ENCODE results near the gene LIPT1.
A peak's percentile ranks its signal among the peaks of the same experiment; 100 is the strongest.

Gene LIPT1

GRCh38 chr2:99150706-99151105 is 4.1 kb upstream of the LIPT1 start:
- Histone ChIP-seq H3K27ac (ENCODE audit: low read length) (no peak overlapping the region), H3K4me1 (ENCODE audit: control insufficient read depth, low read depth, low read length) (peaks cover 6% of the 10 kb centered on the region), H3K36me3 (ENCODE audit: control insufficient read depth, low read depth, low read length) (no peaks in the 10 kb centered on the region), H3K4me3 (ENCODE audit: low read length) (no peak overlapping the region), H3K9me3 (ENCODE audit: control insufficient read depth, low read depth, low read length) (no peaks in the 10 kb centered on the region), H3K9ac (ENCODE audit: low read length) (no peak overlapping the region), H3K27me3 (ENCODE audit: control insufficient read depth, insufficient read depth, low read length) (no peaks in the 10 kb centered on the region)

- H3K4me3 ChIP-seq (ENCODE audit: low read length): no peak overlapping the region
- no peaks in the 10 kb centered on the region for H3K9me3 ChIP-seq (ENCODE audit: control insufficient read depth, low read depth, low read length)
- H3K4me1 ChIP-seq (ENCODE audit: control insufficient read depth, low read depth, low read length): peaks cover 9% of the 10 kb centered on the region
- no peak overlapping the region for H3K9ac ChIP-seq (ENCODE audit: low read length)
- H3K27ac ChIP-seq (ENCODE audit: low read length): no peak overlapping the region
- no peaks in the 10 kb centered on the region for H3K36me3 ChIP-seq (ENCODE audit: control insufficient read depth, low read depth, low read length)
- H3K27me3 ChIP-seq (ENCODE audit: control insufficient read depth, insufficient read depth, low read length): no peaks in the 10 kb centered on the region
Measured at GRCh38 chr2:99152199-99152895, 2.4 kb upstream of the LIPT1 start.

GRCh38 chr2:99153921-99154604 is 704 bp upstream of the LIPT1 start:
- Histone ChIP-seq H3K9ac (ENCODE audit: low read length) (peak overlapping the region; percentile 78), H3K27me3 (ENCODE audit: control insufficient read depth, insufficient read depth, low read length) (no peaks in the 10 kb centered on the region), H3K4me3 (ENCODE audit: low read length) (peak overlapping the region; percentile 83), H3K4me1 (ENCODE audit: control insufficient read depth, low read depth, low read length) (peaks cover 9% of the 10 kb centered on the region), H3K9me3 (ENCODE audit: control insufficient read depth, low read depth, low read length) (no peaks in the 10 kb centered on the region), H3K36me3 (ENCODE audit: control insufficient read depth, low read depth, low read length) (no peaks in the 10 kb centered on the region), H3K27ac (ENCODE audit: low read length) (peak overlapping the region; percentile 37)

- Histone ChIP-seq H3K27ac (ENCODE audit: low read length) (no peak overlapping the region), H3K9ac (ENCODE audit: low read length) (no peak overlapping the region), H3K4me3 (ENCODE audit: low read length) (no peak overlapping the region), H3K4me1 (ENCODE audit: control insufficient read depth, low read depth, low read length) (peaks cover 9% of the 10 kb centered on the region), H3K27me3 (ENCODE audit: control insufficient read depth, insufficient read depth, low read length) (no peaks in the 10 kb centered on the region), H3K36me3 (ENCODE audit: control insufficient read depth, low read depth, low read length) (no peaks in the 10 kb centered on the region), H3K9me3 (ENCODE audit: control insufficient read depth, low read depth, low read length) (no peaks in the 10 kb centered on the region)
Measured at GRCh38 chr2:99156891-99157290, 2.1 kb downstream of the LIPT1 start.

- H3K4me3 ChIP-seq (ENCODE audit: low read length): no peak overlapping the region
- H3K4me1 ChIP-seq (ENCODE audit: control insufficient read depth, low read depth, low read length): peaks cover 9% of the 10 kb centered on the region
- no peak overlapping the region for H3K27ac ChIP-seq (ENCODE audit: low read length)
- no peaks in the 10 kb centered on the region for H3K9me3 ChIP-seq (ENCODE audit: control insufficient read depth, low read depth, low read length)
- no peaks in the 10 kb centered on the region for H3K36me3 ChIP-seq (ENCODE audit: control insufficient read depth, low read depth, low read length)
- H3K9ac ChIP-seq (ENCODE audit: low read length): no peak overlapping the region
- H3K27me3 ChIP-seq (ENCODE audit: control insufficient read depth, insufficient read depth, low read length): no peaks in the 10 kb centered on the region
Measured at GRCh38 chr2:99158599-99158998, 3.8 kb downstream of the LIPT1 start.

GRCh38 chr2:99159594-99159993 is 4.8 kb downstream of the LIPT1 start:
- Histone ChIP-seq H3K27ac (ENCODE audit: low read length) (no peak overlapping the region), H3K4me1 (ENCODE audit: control insufficient read depth, low read depth, low read length) (peaks cover 5% of the 10 kb centered on the region), H3K4me3 (ENCODE audit: low read length) (no peak overlapping the region), H3K9ac (ENCODE audit: low read length) (no peak overlapping the region), H3K9me3 (ENCODE audit: control insufficient read depth, low read depth, low read length) (no peaks in the 10 kb centered on the region), H3K27me3 (ENCODE audit: control insufficient read depth, insufficient read depth, low read length) (no peaks in the 10 kb centered on the region), H3K36me3 (ENCODE audit: control insufficient read depth, low read depth, low read length) (no peaks in the 10 kb centered on the region)

GRCh38 chr2:99166218-99166617 is 11.5 kb downstream of the LIPT1 start:
- H3K4me3 ChIP-seq (ENCODE audit: low read length): no peak overlapping the region

GRCh38 chr2:99169534-99169933 is 14.8 kb downstream of the LIPT1 start:
- Histone ChIP-seq H3K27ac (ENCODE audit: low read length) (no peak overlapping the region), H3K9me3 (ENCODE audit: control insufficient read depth, low read depth, low read length) (no peaks in the 10 kb centered on the region), H3K9ac (ENCODE audit: low read length) (no peak overlapping the region), H3K4me3 (ENCODE audit: low read length) (no peak overlapping the region), H3K36me3 (ENCODE audit: control insufficient read depth, low read depth, low read length) (peaks cover 31% of the 10 kb centered on the region), H3K27me3 (ENCODE audit: control insufficient read depth, insufficient read depth, low read length) (no peaks in the 10 kb centered on the region), H3K4me1 (ENCODE audit: control insufficient read depth, low read depth, low read length) (no peaks in the 10 kb centered on the region)

More at GRCh38 chr2:99166218-99166617, 11.5 kb downstream of the LIPT1 start:
- no peak overlapping the region for H3K27ac ChIP-seq (ENCODE audit: low read length)
- H3K27me3 ChIP-seq (ENCODE audit: control insufficient read depth, insufficient read depth, low read length): no peaks in the 10 kb centered on the region
- H3K9ac ChIP-seq (ENCODE audit: low read length): no peak overlapping the region
- H3K4me1 ChIP-seq (ENCODE audit: control insufficient read depth, low read depth, low read length): no peaks in the 10 kb centered on the region
- peaks cover 29% of the 10 kb centered on the region for H3K36me3 ChIP-seq (ENCODE audit: control insufficient read depth, low read depth, low read length)
- H3K9me3 ChIP-seq (ENCODE audit: control insufficient read depth, low read depth, low read length): no peaks in the 10 kb centered on the region

GRCh38 chr2:99171377-99172140 is 16.8 kb downstream of the LIPT1 start:
- Histone ChIP-seq H3K4me3 (ENCODE audit: low read length) (no peak overlapping the region), H3K9me3 (ENCODE audit: control insufficient read depth, low read depth, low read length) (no peaks in the 10 kb centered on the region), H3K9ac (ENCODE audit: low read length) (no peak overlapping the region), H3K4me1 (ENCODE audit: control insufficient read depth, low read depth, low read length) (no peaks in the 10 kb centered on the region), H3K36me3 (ENCODE audit: control insufficient read depth, low read depth, low read length) (peaks cover 31% of the 10 kb centered on the region), H3K27ac (ENCODE audit: low read length) (no peak overlapping the region), H3K27me3 (ENCODE audit: control insufficient read depth, insufficient read depth, low read length) (no peaks in the 10 kb centered on the region)

GRCh38 chr2:99180755-99181623 is 26.2 kb downstream of the LIPT1 start, which contains the start of the genes MITD1 and MRPL30:
Gene MITD1, minus strand, starts transcription at chr2:99181058. Its CDS starts 77 bp downstream, at chr2:99180981.
Gene MRPL30, plus strand, starts transcription at chr2:99181184. Its CDS starts 5,020 bp downstream, at chr2:99186204.
- peak within 1 kb of the TSS; percentile 94 for H3K9ac ChIP-seq (ENCODE audit: low read length)
- H3K27ac ChIP-seq (ENCODE audit: low read length): peak within 1 kb of the TSS; percentile 75
- peaks cover 4% of the 10 kb centered on the region for H3K4me1 ChIP-seq (ENCODE audit: control insufficient read depth, low read depth, low read length)
- H3K27me3 ChIP-seq (ENCODE audit: control insufficient read depth, insufficient read depth, low read length): no peaks in the 10 kb centered on the region
- peak within 1 kb of the TSS; percentile 89 for H3K4me3 ChIP-seq (ENCODE audit: low read length)
- no peaks in the 10 kb centered on the region for H3K9me3 ChIP-seq (ENCODE audit: control insufficient read depth, low read depth, low read length)
- H3K36me3 ChIP-seq (ENCODE audit: control insufficient read depth, low read depth, low read length): no peaks in the 10 kb centered on the region

GRCh38 chr2:99181624-99182000 is 26.8 kb downstream of the LIPT1 start:
- Histone ChIP-seq H3K4me1 (ENCODE audit: control insufficient read depth, low read depth, low read length) (peaks cover 4% of the 10 kb centered on the region), H3K27ac (ENCODE audit: low read length) (peak overlapping the region; percentile 75), H3K27me3 (ENCODE audit: control insufficient read depth, insufficient read depth, low read length) (no peaks in the 10 kb centered on the region), H3K4me3 (ENCODE audit: low read length) (peak overlapping the region; percentile 89), H3K9ac (ENCODE audit: low read length) (peak overlapping the region; percentile 94), H3K9me3 (ENCODE audit: control insufficient read depth, low read depth, low read length) (no peaks in the 10 kb centered on the region), H3K36me3 (ENCODE audit: control insufficient read depth, low read depth, low read length) (no peaks in the 10 kb centered on the region)

Measured in iPS-18a (cell line).